K562 (cell line): ENCODE results near the gene CTPS1. TPM values are rescaled to one million over a fixed set of nuclear protein-coding genes. Genes with fewer than 3 reads are reported as not detected.

Experiments used
- CHCHD3 ChIP-seq: fragments of 250-450 bp; sonication (Bioruptor Pico); IDR thresholded peaks from 2 replicates; pipeline ENCODE4 v2.1.2; 2022; ENCODE audit warnings: mild to moderate bottlenecking
- CSDE1 ChIP-seq, 2 experiments: fragments of 450-650 bp; IDR thresholded peaks; 2 replicates each; pipeline ENCODE4 v1.6.1; 2016; ENCODE audit warnings: mild to moderate bottlenecking in 1 of 2
- DNMT1 ChIP-seq: fragments of 450-650 bp; IDR thresholded peaks from 2 replicates; pipeline ENCODE4 v1.6.1; 2016; ENCODE audit warnings: antibody characterized with exemption, mild to moderate bottlenecking
- ETV6 ChIP-seq, 3 experiments: fragments of 150-350 bp in 1 of 3; sonication (generic) in 1 of 3; formaldehyde crosslinking in 1 of 3; IDR thresholded peaks; 2 replicates each; pipeline versions ENCODE4 v1.6.1 to v1.8.0; 2014 to 2022; ENCODE audit warnings: borderline replicate concordance in 2 of 3, low read depth in 2 of 3, antibody characterized with exemption in 1 of 3, low read length in 1 of 3, mild to moderate bottlenecking in 1 of 3, missing genetic modification reagents in 1 of 3
- FIP1L1 ChIP-seq: fragments of 200-400 bp; formaldehyde crosslinking; IDR thresholded peaks from 2 replicates; pipeline ENCODE4 v1.6.1; 2018; ENCODE audit warnings: mild to moderate bottlenecking, low read depth, low read length; ENCODE audit not compliant: poor library complexity, severe bottlenecking
- KHSRP ChIP-seq: fragments of 450-650 bp; IDR thresholded peaks from 2 replicates; pipeline ENCODE4 v1.6.1; 2017
- KLF10 ChIP-seq: fragments of 250-450 bp; sonication (Bioruptor Pico); IDR thresholded peaks from 2 replicates; pipeline ENCODE4 v1.6.1; 2021; ENCODE audit warnings: matching md5 sums
- PCBP1 ChIP-seq: fragments of 200-400 bp; formaldehyde crosslinking; IDR thresholded peaks from 2 replicates; pipeline ENCODE4 v1.6.1; 2018; ENCODE audit warnings: mild to moderate bottlenecking, low read depth, low read length; ENCODE audit not compliant: poor library complexity, severe bottlenecking
- PCBP2 ChIP-seq: fragments of 200-400 bp; formaldehyde crosslinking; IDR thresholded peaks from 2 replicates; pipeline ENCODE4 v1.6.1; 2018; ENCODE audit warnings: low read length, low read depth, mild to moderate bottlenecking, moderate library complexity; ENCODE audit not compliant: poor library complexity, severe bottlenecking
- PHF20 ChIP-seq: fragments of 450-650 bp; IDR thresholded peaks from 2 replicates; pipeline ENCODE4 v1.6.1; 2018; ENCODE audit not compliant: partially characterized antibody
- PHF21A ChIP-seq: fragments of 450-650 bp; IDR thresholded peaks from 2 replicates; pipeline ENCODE4 v1.6.1; 2017; ENCODE audit warnings: low read depth, borderline replicate concordance
- RBM17 ChIP-seq: fragments of 200-400 bp; formaldehyde crosslinking; IDR thresholded peaks from 2 replicates; pipeline ENCODE4 v1.6.1; 2017; ENCODE audit warnings: low read depth, mild to moderate bottlenecking, low read length, borderline replicate concordance
- RFX5 ChIP-seq: IDR thresholded peaks from 2 replicates; pipeline ENCODE4 v1.6.1; 2011; ENCODE audit warnings: low read depth, mild to moderate bottlenecking, improper control_type of control experiment, low read length
- SMARCB1 ChIP-seq: IDR thresholded peaks from 2 replicates; pipeline ENCODE4 v1.6.1; 2011; ENCODE audit warnings: improper control_type of control experiment, low read depth; ENCODE audit not compliant: insufficient read length
- ZNF263 ChIP-seq: sonication (generic); formaldehyde crosslinking; IDR thresholded peaks from 2 replicates; pipeline ENCODE4 v1.8.0; 2022; ENCODE audit warnings: mild to moderate bottlenecking, missing genetic modification reagents, borderline replicate concordance
- ZNF561 ChIP-seq: fragments of 450-650 bp; formaldehyde crosslinking; conservative IDR thresholded peaks from 2 replicates; pipeline ENCODE4 v1.4.0; 2020; ENCODE audit warnings: mild to moderate bottlenecking, moderate library complexity
- ZNF778 ChIP-seq: fragments of 450-650 bp; formaldehyde crosslinking; IDR thresholded peaks from 2 replicates; pipeline ENCODE4 v1.4.0; 2020; ENCODE audit warnings: mild to moderate bottlenecking, moderate library complexity
- polyA plus RNA-seq, 8 experiments: library from polyadenylated mRNA; depleted of rRNA in 4 of 8; stranded (reverse) in 5 of 8; unstranded in 3 of 8; fragments of >200 nt; fragmentation: Nextera tagmentation in 2 of 8; fragmentation: Illumina TruSeq in 1 of 8; extraction: Ambion mirVana in 2 of 8; extraction: Trizol in 1 of 8; gene quantifications; 2 replicates each; pipeline versions ENCODE4 v1.2.1 to v1.2.3, GENCODE V29; 2011 to 2014; ENCODE audit warnings: inconsistent platforms in 1 of 8, missing spikeins in 1 of 8
- total RNA-seq, 7 experiments: library from RNA; depleted of rRNA in 6 of 7; stranded (reverse); fragments of >200 nt in 6 of 7; fragmentation: Illumina TruSeq in 2 of 7; extraction: Trizol in 2 of 7; gene quantifications; 2 replicates each; pipeline versions ENCODE4 v1.2.1 to v1.2.3, GENCODE V29; 2011 to 2021; ENCODE audit warnings: low replicate concordance in 1 of 7
- TF ChIP-seq, protein P1 (sequence below): fragments of 450-650 bp; formaldehyde crosslinking; IDR thresholded peaks from 2 replicates; pipeline ENCODE4 v1.4.0; 2020; ENCODE audit warnings: mild to moderate bottlenecking
- TF ChIP-seq, protein P2 (sequence below), 2 experiments: fragments of 450-650 bp in 1 of 2; sonication (generic) in 1 of 2; formaldehyde crosslinking in 1 of 2; IDR thresholded peaks in 1 of 2; conservative IDR thresholded peaks in 1 of 2; 2 replicates each; pipeline versions ENCODE4 v1.6.1 to v1.8.1; 2016 to 2023; ENCODE audit warnings: mild to moderate bottlenecking in 2 of 2, moderate library complexity in 2 of 2, inconsistent platforms in 1 of 2, missing genetic modification reagents in 1 of 2
- TF ChIP-seq, protein P3 (sequence below): fragments of 450-650 bp; IDR thresholded peaks from 2 replicates; pipeline ENCODE4 v1.6.1; 2018; ENCODE audit not compliant: partially characterized antibody

The CTPS1 gene
- total and polyA plus RNA-seq, 9 of the 15 experiments (the other 6 are each of a cell fraction or from before 2014, with no cell fraction given) = 44.4 to 164 (median 87.7) TPM

DNA sequence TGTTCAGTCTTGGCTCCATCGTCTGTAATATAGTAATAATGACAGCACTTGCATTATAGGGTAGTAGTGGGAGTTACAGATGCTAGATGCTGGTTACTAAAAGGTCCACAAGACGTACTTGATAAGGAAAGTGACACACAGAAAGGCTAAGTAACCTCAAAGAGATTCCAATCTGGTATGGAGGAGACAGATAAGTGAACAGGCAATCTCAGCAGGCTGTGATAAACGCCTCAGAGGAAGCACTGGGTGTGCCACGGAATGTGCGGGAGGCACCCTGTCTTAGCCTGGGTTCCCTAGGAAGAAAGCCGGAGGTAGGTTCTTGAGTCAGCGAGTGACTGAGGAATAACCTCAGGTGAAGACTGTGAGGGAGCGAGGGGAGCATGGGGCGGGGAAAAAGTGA is 4.6 kb upstream of the CTPS1 start (continued):
- TF ChIP-seq, protein P1, sequence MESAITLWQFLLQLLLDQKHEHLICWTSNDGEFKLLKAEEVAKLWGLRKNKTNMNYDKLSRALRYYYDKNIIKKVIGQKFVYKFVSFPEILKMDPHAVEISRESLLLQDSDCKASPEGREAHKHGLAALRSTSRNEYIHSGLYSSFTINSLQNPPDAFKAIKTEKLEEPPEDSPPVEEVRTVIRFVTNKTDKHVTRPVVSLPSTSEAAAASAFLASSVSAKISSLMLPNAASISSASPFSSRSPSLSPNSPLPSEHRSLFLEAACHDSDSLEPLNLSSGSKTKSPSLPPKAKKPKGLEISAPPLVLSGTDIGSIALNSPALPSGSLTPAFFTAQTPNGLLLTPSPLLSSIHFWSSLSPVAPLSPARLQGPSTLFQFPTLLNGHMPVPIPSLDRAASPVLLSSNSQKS (CRISPR knock-in tag) = no peak
- no peak for TF ChIP-seq DNMT1
- no peak for TF ChIP-seq PHF20
- no peak for TF ChIP-seq KLF10
- TF ChIP-seq RFX5 = no peak
- no peak for TF ChIP-seq ZNF561 (CRISPR knock-in tag)
- TF ChIP-seq, protein P2, sequence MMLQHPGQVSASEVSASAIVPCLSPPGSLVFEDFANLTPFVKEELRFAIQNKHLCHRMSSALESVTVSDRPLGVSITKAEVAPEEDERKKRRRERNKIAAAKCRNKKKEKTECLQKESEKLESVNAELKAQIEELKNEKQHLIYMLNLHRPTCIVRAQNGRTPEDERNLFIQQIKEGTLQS (IDR thresholded peaks at IDR 0.05) = peak; percentile 72; the same call in 1 of the 2 replicates
- TF ChIP-seq, protein P2 (CRISPR knock-in tag; conservative IDR thresholded peaks at IDR 0.05) = no peak
- TF ChIP-seq PCBP2 = no peak
- TF ChIP-seq SMARCB1 = no peak
- no peak for TF ChIP-seq RBM17
- TF ChIP-seq PCBP1 = no peak
- no peak; the same call in 1 of the 2 replicates for TF ChIP-seq KHSRP
- TF ChIP-seq CHCHD3 (CRISPR knock-in tag) = no peak
- no peak for TF ChIP-seq ZNF263
- TF ChIP-seq, protein P3, sequence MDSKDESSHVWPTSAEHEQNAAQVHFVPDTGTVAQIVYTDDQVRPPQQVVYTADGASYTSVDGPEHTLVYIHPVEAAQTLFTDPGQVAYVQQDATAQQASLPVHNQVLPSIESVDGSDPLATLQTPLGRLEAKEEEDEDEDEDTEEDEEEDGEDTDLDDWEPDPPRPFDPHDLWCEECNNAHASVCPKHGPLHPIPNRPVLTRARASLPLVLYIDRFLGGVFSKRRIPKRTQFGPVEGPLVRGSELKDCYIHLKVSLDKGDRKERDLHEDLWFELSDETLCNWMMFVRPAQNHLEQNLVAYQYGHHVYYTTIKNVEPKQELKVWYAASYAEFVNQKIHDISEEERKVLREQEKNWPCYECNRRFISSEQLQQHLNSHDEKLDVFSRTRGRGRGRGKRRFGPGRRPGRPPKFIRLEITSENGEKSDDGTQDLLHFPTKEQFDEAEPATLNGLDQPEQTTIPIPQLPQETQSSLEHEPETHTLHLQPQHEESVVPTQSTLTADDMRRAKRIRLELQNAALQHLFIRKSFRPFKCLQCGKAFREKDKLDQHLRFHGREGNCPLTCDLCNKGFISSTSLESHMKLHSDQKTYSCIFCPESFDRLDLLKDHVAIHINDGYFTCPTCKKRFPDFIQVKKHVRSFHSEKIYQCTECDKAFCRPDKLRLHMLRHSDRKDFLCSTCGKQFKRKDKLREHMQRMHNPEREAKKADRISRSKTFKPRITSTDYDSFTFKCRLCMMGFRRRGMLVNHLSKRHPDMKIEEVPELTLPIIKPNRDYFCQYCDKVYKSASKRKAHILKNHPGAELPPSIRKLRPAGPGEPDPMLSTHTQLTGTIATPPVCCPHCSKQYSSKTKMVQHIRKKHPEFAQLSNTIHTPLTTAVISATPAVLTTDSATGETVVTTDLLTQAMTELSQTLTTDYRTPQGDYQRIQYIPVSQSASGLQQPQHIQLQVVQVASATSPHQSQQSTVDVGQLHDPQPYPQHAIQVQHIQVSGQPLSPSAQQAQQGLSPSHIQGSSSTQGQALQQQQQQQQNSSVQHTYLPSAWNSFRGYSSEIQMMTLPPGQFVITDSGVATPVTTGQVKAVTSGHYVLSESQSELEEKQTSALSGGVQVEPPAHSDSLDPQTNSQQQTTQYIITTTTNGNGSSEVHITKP = no peak
- no peak for TF ChIP-seq ETV6 (IDR thresholded peaks at IDR 0.05; ENCODE audit: borderline replicate concordance in 1 of 2, low read depth in 2 of 2, low read length in 1 of 2)
- no peak for TF ChIP-seq ETV6 (CRISPR knock-in tag; IDR thresholded peaks at IDR 0.05; ENCODE audit: borderline replicate concordance)
- no peak for TF ChIP-seq CSDE1 (IDR thresholded peaks at IDR 0.05)
- TF ChIP-seq ZNF778 (CRISPR knock-in tag) = no peak
- TF ChIP-seq PHF21A = no peak
- TF ChIP-seq FIP1L1 = no peak
